K562 (cell line): ENCODE results near the gene DBNDD2. TPM values are rescaled to one million over a fixed set of nuclear protein-coding genes. Genes with fewer than 3 reads are reported as not detected.

ENCODE experiments used
- microRNA-seq: library from miRNA; unstranded; fragments of <30 nt; microRNA quantifications from one replicate; pipeline ENCODE4, GENCODE V29; 2018; ENCODE audit warnings: borderline microRNAs expressed
- polyA plus RNA-seq, 8 experiments: library from polyadenylated mRNA; depleted of rRNA in 4 of 8; stranded (reverse) in 5 of 8; unstranded in 3 of 8; fragments of >200 nt; fragmentation: Nextera tagmentation in 2 of 8; fragmentation: Illumina TruSeq in 1 of 8; extraction: Ambion mirVana in 2 of 8; extraction: Trizol in 1 of 8; gene quantifications; 2 replicates each; pipeline versions ENCODE4 v1.2.1 to v1.2.3, GENCODE V29; 2011 to 2014; ENCODE audit warnings: inconsistent platforms in 1 of 8, missing spikeins in 1 of 8
- small RNA-seq: library from RNA; depleted of rRNA; stranded (forward); fragments of <200 nt; gene quantifications from one replicate; pipeline ENCODE3, GENCODE V24; 2014
- total RNA-seq, 7 experiments: library from RNA; depleted of rRNA in 6 of 7; stranded (reverse); fragments of >200 nt in 6 of 7; fragmentation: Illumina TruSeq in 2 of 7; extraction: Trizol in 2 of 7; gene quantifications; 2 replicates each; pipeline versions ENCODE4 v1.2.1 to v1.2.3, GENCODE V29; 2011 to 2021; ENCODE audit warnings: low replicate concordance in 1 of 7

Gene DBNDD2
- total and polyA plus RNA-seq, 9 of the 15 experiments (the other 6 are each of a cell fraction or from before 2014, with no cell fraction given) = 12.8 to 64.0 (median 35.8) TPM

Small RNAs within 50 kb of the gene (microRNA-seq; reads per million reads assigned to microRNA genes)
- gene MIR6812 = not detected

Small RNAs within 50 kb of the gene (small RNA-seq; reads per million reads assigned to genes)
- gene MIR6812 = 0.22 reads per million

Other genes with a start within 250 kb of the DBNDD2 start
Only the 7 nearest of the 17 such genes appear.
- gene RBPJL, start 101.4 kb upstream of the DBNDD2 start, total RNA-seq (2014; rRNA removed) = not detected in 2 replicates
- not detected in 2 replicates for gene RBPJL, start 101.4 kb upstream of the DBNDD2 start, total RNA-seq (2014; rRNA removed; fragmentation: Illumina TruSeq; extraction: Trizol)
- gene RBPJL, start 101.4 kb upstream of the DBNDD2 start, total RNA-seq (2015; rRNA removed; fragmentation: Illumina TruSeq; extraction: Trizol) = not detected in 2 replicates
- gene RBPJL, start 101.4 kb upstream of the DBNDD2 start, total RNA-seq (2021) = not detected in 2 replicates
- gene RBPJL, start 101.4 kb upstream of the DBNDD2 start, polyA plus RNA-seq (2011; rRNA removed) = not detected in 2 replicates
- not detected in 2 replicates for gene RBPJL, start 101.4 kb upstream of the DBNDD2 start, polyA plus RNA-seq (2014; fragmentation: Illumina TruSeq; extraction: Trizol)
- not detected for gene RBPJL, start 101.4 kb upstream of the DBNDD2 start, polyA plus RNA-seq (2014; fragmentation: Nextera tagmentation; extraction: Ambion mirVana)
- not detected in 2 replicates for gene RBPJL, start 101.4 kb upstream of the DBNDD2 start, polyA plus RNA-seq (2014; rRNA removed)
- 0.09 and 0.24 TPM in 2 replicates for gene MATN4, start 100.0 kb upstream of the DBNDD2 start, total RNA-seq (2014; rRNA removed)
- not detected in 2 replicates for gene MATN4, start 100.0 kb upstream of the DBNDD2 start, total RNA-seq (2014; rRNA removed; fragmentation: Illumina TruSeq; extraction: Trizol)
- gene MATN4, start 100.0 kb upstream of the DBNDD2 start, total RNA-seq (2015; rRNA removed; fragmentation: Illumina TruSeq; extraction: Trizol) = not detected in 2 replicates
- 0.13 TPM in 1 of 2 replicates, not detected in the other for gene MATN4, start 100.0 kb upstream of the DBNDD2 start, total RNA-seq (2021)
- not detected in 2 replicates for gene MATN4, start 100.0 kb upstream of the DBNDD2 start, polyA plus RNA-seq (2011; rRNA removed)
- not detected in 2 replicates for gene MATN4, start 100.0 kb upstream of the DBNDD2 start, polyA plus RNA-seq (2014; fragmentation: Illumina TruSeq; extraction: Trizol)
- gene MATN4, start 100.0 kb upstream of the DBNDD2 start, polyA plus RNA-seq (2014; fragmentation: Nextera tagmentation; extraction: Ambion mirVana) = not detected
- 0.20 TPM in 1 of 2 replicates, not detected in the other for gene MATN4, start 100.0 kb upstream of the DBNDD2 start, polyA plus RNA-seq (2014; rRNA removed)
- 6.0 and 6.9 TPM in 2 replicates for gene SDC4, start 59.9 kb upstream of the DBNDD2 start, total RNA-seq (2014; rRNA removed)
- 6.3 and 7.5 TPM in 2 replicates for gene SDC4, start 59.9 kb upstream of the DBNDD2 start, total RNA-seq (2014; rRNA removed; fragmentation: Illumina TruSeq; extraction: Trizol)
- gene SDC4, start 59.9 kb upstream of the DBNDD2 start, total RNA-seq (2015; rRNA removed; fragmentation: Illumina TruSeq; extraction: Trizol) = 8.9 and 9.7 TPM in 2 replicates
- gene SDC4, start 59.9 kb upstream of the DBNDD2 start, total RNA-seq (2021) = 8.7 and 10.7 TPM in 2 replicates
- 4.7 and 5.3 TPM in 2 replicates for gene SDC4, start 59.9 kb upstream of the DBNDD2 start, polyA plus RNA-seq (2011; rRNA removed)
- 7.8 and 8.4 TPM in 2 replicates for gene SDC4, start 59.9 kb upstream of the DBNDD2 start, polyA plus RNA-seq (2014; fragmentation: Illumina TruSeq; extraction: Trizol)
- gene SDC4, start 59.9 kb upstream of the DBNDD2 start, polyA plus RNA-seq (2014; fragmentation: Nextera tagmentation; extraction: Ambion mirVana) = 1 to 10 TPM; 2.1 to 4.2 TPM
- gene SDC4, start 59.9 kb upstream of the DBNDD2 start, polyA plus RNA-seq (2014; rRNA removed) = 6.4 and 6.7 TPM in 2 replicates
- 11.1 and 17.5 TPM in 2 replicates for gene SYS1, start 45.1 kb upstream of the DBNDD2 start, total RNA-seq (2014; rRNA removed)
- gene SYS1, start 45.1 kb upstream of the DBNDD2 start, total RNA-seq (2014; rRNA removed; fragmentation: Illumina TruSeq; extraction: Trizol) = 14.3 and 15.3 TPM in 2 replicates
- 16.4 and 17.5 TPM in 2 replicates for gene SYS1, start 45.1 kb upstream of the DBNDD2 start, total RNA-seq (2015; rRNA removed; fragmentation: Illumina TruSeq; extraction: Trizol)
- 20.4 and 23.9 TPM in 2 replicates for gene SYS1, start 45.1 kb upstream of the DBNDD2 start, total RNA-seq (2021)
- gene SYS1, start 45.1 kb upstream of the DBNDD2 start, polyA plus RNA-seq (2011; rRNA removed) = 18.2 and 20.2 TPM in 2 replicates
- gene SYS1, start 45.1 kb upstream of the DBNDD2 start, polyA plus RNA-seq (2014; fragmentation: Illumina TruSeq; extraction: Trizol) = 14.6 and 15.7 TPM in 2 replicates
- 10 to 100 TPM; 16.4 to 25.2 TPM for gene SYS1, start 45.1 kb upstream of the DBNDD2 start, polyA plus RNA-seq (2014; fragmentation: Nextera tagmentation; extraction: Ambion mirVana)
- gene SYS1, start 45.1 kb upstream of the DBNDD2 start, polyA plus RNA-seq (2014; rRNA removed) = 20.4 and 23.1 TPM in 2 replicates
- gene TP53TG5, start 30.0 kb upstream of the DBNDD2 start, total RNA-seq (2014; rRNA removed) = 0.05 TPM in 1 of 2 replicates, not detected in the other
- 0.04 and 0.22 TPM in 2 replicates for gene TP53TG5, start 30.0 kb upstream of the DBNDD2 start, total RNA-seq (2014; rRNA removed; fragmentation: Illumina TruSeq; extraction: Trizol)
- gene TP53TG5, start 30.0 kb upstream of the DBNDD2 start, total RNA-seq (2015; rRNA removed; fragmentation: Illumina TruSeq; extraction: Trizol) = not detected in 2 replicates
- 0.20 TPM in 1 of 2 replicates, not detected in the other for gene TP53TG5, start 30.0 kb upstream of the DBNDD2 start, total RNA-seq (2021)
- not detected in 2 replicates for gene TP53TG5, start 30.0 kb upstream of the DBNDD2 start, polyA plus RNA-seq (2011; rRNA removed)
- 0.04 TPM in 1 of 2 replicates, not detected in the other for gene TP53TG5, start 30.0 kb upstream of the DBNDD2 start, polyA plus RNA-seq (2014; fragmentation: Illumina TruSeq; extraction: Trizol)
- not detected for gene TP53TG5, start 30.0 kb upstream of the DBNDD2 start, polyA plus RNA-seq (2014; fragmentation: Nextera tagmentation; extraction: Ambion mirVana)
- not detected in 2 replicates for gene TP53TG5, start 30.0 kb upstream of the DBNDD2 start, polyA plus RNA-seq (2014; rRNA removed)
- gene PIGT, start 7.9 kb downstream of the DBNDD2 start, total RNA-seq (2014; rRNA removed) = 46.9 and 75.3 TPM in 2 replicates
- gene PIGT, start 7.9 kb downstream of the DBNDD2 start, total RNA-seq (2014; rRNA removed; fragmentation: Illumina TruSeq; extraction: Trizol) = 27.3 and 31.5 TPM in 2 replicates
- gene PIGT, start 7.9 kb downstream of the DBNDD2 start, total RNA-seq (2015; rRNA removed; fragmentation: Illumina TruSeq; extraction: Trizol) = 49.2 and 53.0 TPM in 2 replicates
- gene PIGT, start 7.9 kb downstream of the DBNDD2 start, total RNA-seq (2021) = 75.1 and 79.9 TPM in 2 replicates
- 14.6 and 42.1 TPM in 2 replicates for gene PIGT, start 7.9 kb downstream of the DBNDD2 start, polyA plus RNA-seq (2011; rRNA removed)
- gene PIGT, start 7.9 kb downstream of the DBNDD2 start, polyA plus RNA-seq (2014; fragmentation: Illumina TruSeq; extraction: Trizol) = 105 and 108 TPM in 2 replicates
- gene PIGT, start 7.9 kb downstream of the DBNDD2 start, polyA plus RNA-seq (2014; fragmentation: Nextera tagmentation; extraction: Ambion mirVana) = 10 to 100 TPM; 33.7 to 68.4 TPM
- gene PIGT, start 7.9 kb downstream of the DBNDD2 start, polyA plus RNA-seq (2014; rRNA removed) = 30.9 and 35.4 TPM in 2 replicates
- not detected in 2 replicates for gene WFDC2, start 61.5 kb downstream of the DBNDD2 start, total RNA-seq (2014; rRNA removed)
- gene WFDC2, start 61.5 kb downstream of the DBNDD2 start, total RNA-seq (2014; rRNA removed; fragmentation: Illumina TruSeq; extraction: Trizol) = not detected in 2 replicates
- gene WFDC2, start 61.5 kb downstream of the DBNDD2 start, total RNA-seq (2015; rRNA removed; fragmentation: Illumina TruSeq; extraction: Trizol) = not detected in 2 replicates
- gene WFDC2, start 61.5 kb downstream of the DBNDD2 start, total RNA-seq (2021) = not detected in 2 replicates
- not detected in 2 replicates for gene WFDC2, start 61.5 kb downstream of the DBNDD2 start, polyA plus RNA-seq (2011; rRNA removed)
- not detected in 2 replicates for gene WFDC2, start 61.5 kb downstream of the DBNDD2 start, polyA plus RNA-seq (2014; fragmentation: Illumina TruSeq; extraction: Trizol)
- gene WFDC2, start 61.5 kb downstream of the DBNDD2 start, polyA plus RNA-seq (2014; fragmentation: Nextera tagmentation; extraction: Ambion mirVana) = not detected
- gene WFDC2, start 61.5 kb downstream of the DBNDD2 start, polyA plus RNA-seq (2014; rRNA removed) = not detected in 2 replicates